MCF 10A (cell line): Measurements from ENCODE around the gene LAD1. TPM values are rescaled to one million over a fixed set of nuclear protein-coding genes. Genes with fewer than 3 reads are reported as not detected.

Source experiments
- BruUV-seq: library from RNA; stranded (reverse); fragments of 400-500 nt; replicated peaks from 2 replicates; lab custom pipeline; 2021; lab: Mats Ljungman, UMichigan
- CTCF ChIA-PET: fragments of 300-600 bp; sonication (Branson Sonifier 250); formaldehyde crosslinking; extraction: SDS; loops from one replicate; lab custom pipeline; 2021; ENCODE audit warnings: antibody characterized with exemption, inconsistent platforms; lab: Yijun Ruan, JAX
- POLR2A ChIA-PET: fragments of 300-600, 350-650 bp; sonication (Branson Sonifier 250); formaldehyde crosslinking; extraction: SDS; loops from one replicate; lab custom pipeline; 2020; ENCODE audit warnings: antibody characterized with exemption, inconsistent platforms; lab: Yijun Ruan, JAX
- DNase-seq: peaks from one replicate; pipeline ENCODE4 v3.0.0-alpha.2; 2018; ENCODE audit not compliant: unreplicated experiment
- H3K27ac Mint-ChIP-seq: one replicate; pipeline ENCODE4 v1.8.0; 2022; ENCODE audit warnings: mild to moderate bottlenecking, low read depth, mixed read lengths; ENCODE audit not compliant: unreplicated experiment
- H3K27me3 Mint-ChIP-seq: one replicate; pipeline ENCODE4 v1.8.0; 2022; ENCODE audit warnings: mixed read lengths; ENCODE audit not compliant: insufficient read depth, unreplicated experiment
- H3K36me3 Mint-ChIP-seq: one replicate; pipeline ENCODE4 v1.8.0; 2022; ENCODE audit warnings: mild to moderate bottlenecking, moderate library complexity, mixed read lengths; ENCODE audit not compliant: insufficient read depth, unreplicated experiment
- H3K4me1 Mint-ChIP-seq: one replicate; pipeline ENCODE4 v1.8.0; 2022; ENCODE audit warnings: mixed read lengths; ENCODE audit not compliant: insufficient read depth, unreplicated experiment
- H3K4me3 Mint-ChIP-seq: one replicate; pipeline ENCODE4 v1.8.0; 2022; ENCODE audit warnings: mild to moderate bottlenecking, moderate library complexity, mixed read lengths; ENCODE audit not compliant: unreplicated experiment
- H3K9me3 Mint-ChIP-seq: one replicate; pipeline ENCODE4 v1.8.0; 2022; ENCODE audit warnings: mixed read lengths; ENCODE audit not compliant: unreplicated experiment
- CTCF ChIP-seq: fragments of 200-600 bp; IDR thresholded peaks from one replicate; pipeline ENCODE4 v1.8.0; 2022; ENCODE audit warnings: antibody characterized with exemption, mild to moderate bottlenecking; ENCODE audit not compliant: unreplicated experiment
- intact Hi-C: fragments of 100-400 bp; cut with micrococcal nuclease; formaldehyde crosslinking; loops from 2 replicates; pipeline ENCODE4 v1.14.1; 2022
- total RNA-seq: library from RNA; stranded (reverse); gene quantifications from 2 replicates; pipeline ENCODE4 v1.2.3, GENCODE V29; 2022

LAD1 gene
- total RNA-seq, 1 experiment from 2014 or later: 40.9 TPM

GRCh38 chr1:201434266-201434665 is 35.1 kb upstream of the LAD1 start:
- Mint-ChIP-seq H3K36me3 (no peaks in the 10 kb centered on the region), H3K27ac (no peak overlapping the region), H3K27me3 (no peaks in the 10 kb centered on the region), H3K4me3 (no peak overlapping the region), H3K9me3 (no peaks in the 10 kb centered on the region), H3K4me1 (peaks cover 12% of the 10 kb centered on the region)
- no peak for DNase-seq
- ChIA-PET CTCF (interaction anchor here (1.0 to 8.9 kb wide), 13 partner anchors 12 to 180 kb away, joined by 4 to 153 read pairs (median 7); partner anchors contain the start of gene PHLDA3), POLR2A (interaction anchor here (43.8 kb wide), 1 partner anchor 40 kb away, joined by 1388 read pairs; the partner anchor contains the start of gene PHLDA3)
- intact Hi-C loops: loop anchor here (2.0 kb wide), 1 partner anchor 29 kb away; no protein-coding TSS in a partner anchor
- TF ChIP-seq CTCF: no peak
- no TSS peak for BruUV-seq

- H3K4me1 Mint-ChIP-seq: peaks cover 12% of the 10 kb centered on the region
- no peaks in the 10 kb centered on the region for H3K27me3 Mint-ChIP-seq
- H3K9me3 Mint-ChIP-seq: no peaks in the 10 kb centered on the region
- H3K36me3 Mint-ChIP-seq: no peaks in the 10 kb centered on the region
- no peak overlapping the region for H3K27ac Mint-ChIP-seq
- DNase-seq: no peak
- ChIA-PET CTCF (interaction anchor here (0.7 to 8.9 kb wide), 18 partner anchors 12 to 211 kb away, joined by 3 to 153 read pairs (median 4); partner anchors contain the start of gene PHLDA3), POLR2A (interaction anchor here (43.8 kb wide), 1 partner anchor 41 kb away, joined by 1388 read pairs; the partner anchor contains the start of gene PHLDA3)
- intact Hi-C loops: loop anchor here (2.0 kb wide), 1 partner anchor 29 kb away; no protein-coding TSS in a partner anchor
- no peak for TF ChIP-seq CTCF
- no TSS peak for BruUV-seq
- H3K4me3 Mint-ChIP-seq: no peak overlapping the region
Measured at GRCh38 chr1:201433609-201434008, 34.5 kb upstream of the LAD1 start.

GRCh38 chr1:201430776-201431175 is 31.7 kb upstream of the LAD1 start:
- Mint-ChIP-seq H3K9me3 (no peaks in the 10 kb centered on the region), H3K4me3 (no peak overlapping the region), H3K4me1 (peaks cover 4% of the 10 kb centered on the region), H3K27ac (no peak overlapping the region), H3K27me3 (no peaks in the 10 kb centered on the region), H3K36me3 (no peaks in the 10 kb centered on the region)
- POLR2A ChIA-PET: interaction anchor here (1.6 to 43.8 kb wide), 2 partner anchors 18 to 44 kb away, joined by 4 to 1388 read pairs; partner anchors contain the start of gene PHLDA3
- no peak for DNase-seq
- intact Hi-C loops: no loop called here
- no peak for TF ChIP-seq CTCF
- CTCF ChIA-PET: interaction anchor here (1.3 to 1.7 kb wide), 2 partner anchors 22 to 82 kb away, joined by 6 to 8 read pairs; no protein-coding TSS in a partner anchor
- no TSS peak for BruUV-seq

- POLR2A ChIA-PET: no interaction called here
- Mint-ChIP-seq H3K27ac (no peak overlapping the region), H3K27me3 (no peaks in the 10 kb centered on the region), H3K9me3 (no peaks in the 10 kb centered on the region), H3K4me3 (no peak overlapping the region), H3K36me3 (no peaks in the 10 kb centered on the region), H3K4me1 (no peaks in the 10 kb centered on the region)
- BruUV-seq: no TSS peak
- CTCF ChIA-PET: interaction anchor here (1.0 kb wide), 1 partner anchor 52 kb away, joined by 3 read pairs; no protein-coding TSS in a partner anchor
- intact Hi-C loops: no loop called here
- DNase-seq: no peak
- no peak for TF ChIP-seq CTCF
Measured at GRCh38 chr1:201429736-201430501, 30.8 kb upstream of the LAD1 start.
